Activated CD4-positive, alpha-beta memory T cell treated with anti-CD3 and anti-CD28 coated beads for 36 hours (primary cell): ENCODE measurements around the gene SLC39A2. TPM values are rescaled to one million over a fixed set of nuclear protein-coding genes. Genes with fewer than 3 reads are reported as not detected.
A peak's percentile ranks its signal among the peaks of the same experiment; 100 is the strongest.

Experiments
- CTCF ChIA-PET: fragments of 350-600 bp; sonication (Branson Sonifier 250); formaldehyde crosslinking; loops from one replicate; lab custom pipeline; 2021; ENCODE audit warnings: antibody characterized with exemption, inconsistent platforms; lab: Charles Lee
- POLR2A ChIA-PET: fragments of 350-600 bp; sonication (Branson Sonifier 250); formaldehyde crosslinking; loops from one replicate; lab custom pipeline; 2021; ENCODE audit warnings: antibody characterized with exemption; lab: Charles Lee
- DNase-seq: peaks from one replicate; pipeline ENCODE4 v3.0.0-alpha.2; 2020
- H3K27ac Mint-ChIP-seq: one replicate; pipeline ENCODE4 v1.8.0; 2021; ENCODE audit warnings: mixed read lengths
- H3K27me3 Mint-ChIP-seq: one replicate; pipeline ENCODE4 v1.8.0; 2021; ENCODE audit warnings: mixed read lengths
- H3K36me3 Mint-ChIP-seq: one replicate; pipeline ENCODE4 v1.8.0; 2021; ENCODE audit warnings: mixed read lengths
- H3K4me1 Mint-ChIP-seq: one replicate; pipeline ENCODE4 v1.8.0; 2021; ENCODE audit warnings: low read depth, mixed read lengths
- H3K4me3 Mint-ChIP-seq: one replicate; pipeline ENCODE4 v1.8.0; 2021; ENCODE audit warnings: mild to moderate bottlenecking, mixed read lengths
- H3K9me3 Mint-ChIP-seq: one replicate; pipeline ENCODE4 v1.8.0; 2021; ENCODE audit warnings: mixed read lengths
- intact Hi-C: fragments of 100-400 bp; cut with micrococcal nuclease; formaldehyde crosslinking; loops from one replicate; pipeline ENCODE4 v1.15.1; 2023
- total RNA-seq, 2 experiments: library from RNA; stranded (reverse); gene quantifications; one replicate each; pipeline ENCODE4 v1.2.3, GENCODE V29; 2021

The SLC39A2 gene
- total RNA-seq, 2 experiments from 2014 or later = 0.17 TPM; not detected in 1

DNA sequence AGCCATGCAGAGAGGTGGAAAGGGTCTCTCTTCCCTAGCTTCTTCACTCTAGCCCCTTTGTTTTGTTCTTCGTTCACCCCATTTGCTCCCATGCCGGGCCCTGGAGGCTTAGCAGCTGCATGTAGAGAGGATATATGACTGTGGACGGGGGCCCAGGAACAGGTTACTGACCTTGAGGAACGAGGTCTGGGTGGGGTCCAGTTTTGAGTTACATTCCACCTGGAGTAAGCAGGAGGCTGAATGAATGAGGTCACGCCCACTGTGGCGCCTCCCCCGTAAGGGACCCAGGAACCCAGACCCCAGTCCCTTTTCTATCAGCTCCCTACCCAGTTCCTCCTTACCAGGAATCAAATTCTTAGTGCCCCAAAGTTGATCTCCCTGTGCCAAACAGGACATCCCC lies 19.2 kb downstream of the SLC39A2 start:
- H3K9me3 Mint-ChIP-seq = no peaks in the 10 kb centered on the region
- CTCF ChIA-PET = interaction anchor here (1.0 to 12.7 kb wide), 5 partner anchors 21 to 87 kb away, joined by 3 to 334 read pairs (median 146); partner anchors contain the start of genes TMEM253 and ZNF219
- H3K27ac Mint-ChIP-seq = no peak overlapping the region
- DNase-seq = no peak
- H3K4me3 Mint-ChIP-seq = no peak overlapping the region
- H3K36me3 Mint-ChIP-seq = no peaks in the 10 kb centered on the region
- intact Hi-C loops = no loop called here
- H3K4me1 Mint-ChIP-seq = no peaks in the 10 kb centered on the region
- POLR2A ChIA-PET = no interaction called here
- H3K27me3 Mint-ChIP-seq = no peaks in the 10 kb centered on the region

- H3K9me3 Mint-ChIP-seq = no peaks in the 10 kb centered on the region
- DNase-seq = no peak
- CTCF ChIA-PET = interaction anchor here (0.7 to 12.7 kb wide), 8 partner anchors 21 to 87 kb away, joined by 3 to 334 read pairs (median 4); partner anchors contain the start of genes TMEM253 and ZNF219
- H3K4me1 Mint-ChIP-seq = peaks cover 3% of the 10 kb centered on the region
- intact Hi-C loops = no loop called here
- no peak overlapping the region for H3K27ac Mint-ChIP-seq
- H3K36me3 Mint-ChIP-seq = no peaks in the 10 kb centered on the region
- no peak overlapping the region for H3K4me3 Mint-ChIP-seq
- H3K27me3 Mint-ChIP-seq = no peaks in the 10 kb centered on the region
- POLR2A ChIA-PET = no interaction called here
Measured at GRCh38 chr14:21018781-21019180, 19.7 kb downstream of the SLC39A2 start.

GRCh38 chr14:21019366-21019765 lies 20.3 kb downstream of the SLC39A2 start:
- intact Hi-C loops = no loop called here
- Mint-ChIP-seq H3K9me3 (no peaks in the 10 kb centered on the region), H3K4me1 (peaks cover 9% of the 10 kb centered on the region), H3K4me3 (no peak overlapping the region), H3K36me3 (no peaks in the 10 kb centered on the region), H3K27ac (no peak overlapping the region), H3K27me3 (no peaks in the 10 kb centered on the region)
- CTCF ChIA-PET = interaction anchor here (0.7 to 12.7 kb wide), 7 partner anchors 21 to 86 kb away, joined by 3 to 334 read pairs (median 5); partner anchors contain the start of genes TMEM253 and ZNF219
- no peak for DNase-seq
- POLR2A ChIA-PET = no interaction called here

DNA sequence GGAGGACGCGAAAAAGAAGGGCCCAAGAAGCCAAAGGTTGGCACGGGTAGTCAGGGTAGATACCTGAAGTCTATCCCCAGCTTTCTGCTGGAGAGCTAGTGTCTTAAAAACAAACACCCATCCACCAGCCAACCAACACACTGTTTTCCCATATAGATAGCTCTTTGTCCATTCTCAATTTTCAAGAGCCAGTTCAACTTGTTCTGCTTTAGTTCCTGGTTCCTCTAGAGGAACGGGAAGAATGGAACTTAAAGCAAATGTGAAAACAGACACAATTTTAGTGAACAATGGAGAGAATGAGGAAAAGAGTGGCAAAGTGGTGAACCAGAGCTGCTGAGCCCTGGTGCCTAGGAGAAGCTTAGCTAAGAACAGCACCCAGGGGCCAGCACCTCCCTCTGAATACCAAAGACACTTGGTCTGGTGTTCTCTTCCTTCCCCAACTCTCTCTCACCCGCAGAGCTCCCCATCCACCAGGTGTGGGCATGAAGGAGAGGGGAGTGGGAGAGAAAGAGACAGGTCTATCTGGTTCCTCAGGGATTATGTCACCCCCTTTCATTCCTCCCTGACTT lies 22.0 kb downstream of the SLC39A2 start:
- ChIA-PET POLR2A (no interaction called here), CTCF (interaction anchor here (0.8 to 12.7 kb wide), 8 partner anchors 9 to 115 kb away, joined by 3 to 334 read pairs (median 4); partner anchors contain the start of genes TMEM253, TPPP2 and ZNF219)
- intact Hi-C loops = no loop called here
- no peak for DNase-seq
- H3K27me3 Mint-ChIP-seq = no peaks in the 10 kb centered on the region
- H3K9me3 Mint-ChIP-seq = no peaks in the 10 kb centered on the region
- H3K4me3 Mint-ChIP-seq = no peak overlapping the region
- H3K36me3 Mint-ChIP-seq = no peaks in the 10 kb centered on the region
- H3K27ac Mint-ChIP-seq = no peak overlapping the region
- peaks cover 9% of the 10 kb centered on the region for H3K4me1 Mint-ChIP-seq

- no peaks in the 10 kb centered on the region for H3K9me3 Mint-ChIP-seq
- no peak overlapping the region for H3K27ac Mint-ChIP-seq
- no peak overlapping the region for H3K4me3 Mint-ChIP-seq
- no peaks in the 10 kb centered on the region for H3K27me3 Mint-ChIP-seq
- ChIA-PET POLR2A (no interaction called here), CTCF (interaction anchor here (1.0 to 11.9 kb wide), 7 partner anchors 8 to 83 kb away, joined by 3 to 334 read pairs (median 5); partner anchors contain the start of genes RNASE7 and TMEM253)
- no peaks in the 10 kb centered on the region for H3K36me3 Mint-ChIP-seq
- no peak for DNase-seq
- intact Hi-C loops = no loop called here
- H3K4me1 Mint-ChIP-seq = peaks cover 9% of the 10 kb centered on the region
Measured at GRCh38 chr14:21022686-21023085, 23.6 kb downstream of the SLC39A2 start.

DNA sequence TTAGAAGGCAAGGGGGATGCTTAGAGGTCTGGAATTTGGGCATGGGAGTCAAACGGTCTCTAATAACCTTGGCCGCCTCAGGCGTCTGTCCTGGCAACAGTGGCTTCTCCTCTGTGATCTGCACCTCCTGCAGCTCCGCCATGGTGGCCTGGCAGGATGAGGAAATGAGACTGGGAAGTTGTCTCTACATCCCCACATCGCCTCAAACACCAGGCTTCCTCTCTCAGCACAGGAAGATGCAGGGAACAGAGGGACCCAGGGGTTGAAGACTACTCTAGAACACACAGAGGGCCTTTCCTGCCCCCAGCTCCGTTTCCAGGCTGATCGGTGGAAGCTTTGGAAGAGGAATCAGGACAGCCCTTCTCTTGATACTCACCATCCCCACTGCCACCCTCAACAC lies 24.1 kb downstream of the SLC39A2 start:
- intact Hi-C loops = no loop called here
- Mint-ChIP-seq H3K4me1 (peaks cover 9% of the 10 kb centered on the region), H3K27ac (no peak overlapping the region), H3K9me3 (no peaks in the 10 kb centered on the region), H3K27me3 (no peaks in the 10 kb centered on the region), H3K36me3 (no peaks in the 10 kb centered on the region), H3K4me3 (no peak overlapping the region)
- ChIA-PET POLR2A (interaction anchor here (0.6 kb wide), 1 partner anchor 43 kb away, joined by 3 read pairs; no protein-coding TSS in a partner anchor), CTCF (interaction anchor here (1.0 to 3.0 kb wide), 7 partner anchors 9 to 81 kb away, joined by 3 to 17 read pairs (median 5); partner anchors contain the start of gene RNASE7)
- no peak for DNase-seq

DNA sequence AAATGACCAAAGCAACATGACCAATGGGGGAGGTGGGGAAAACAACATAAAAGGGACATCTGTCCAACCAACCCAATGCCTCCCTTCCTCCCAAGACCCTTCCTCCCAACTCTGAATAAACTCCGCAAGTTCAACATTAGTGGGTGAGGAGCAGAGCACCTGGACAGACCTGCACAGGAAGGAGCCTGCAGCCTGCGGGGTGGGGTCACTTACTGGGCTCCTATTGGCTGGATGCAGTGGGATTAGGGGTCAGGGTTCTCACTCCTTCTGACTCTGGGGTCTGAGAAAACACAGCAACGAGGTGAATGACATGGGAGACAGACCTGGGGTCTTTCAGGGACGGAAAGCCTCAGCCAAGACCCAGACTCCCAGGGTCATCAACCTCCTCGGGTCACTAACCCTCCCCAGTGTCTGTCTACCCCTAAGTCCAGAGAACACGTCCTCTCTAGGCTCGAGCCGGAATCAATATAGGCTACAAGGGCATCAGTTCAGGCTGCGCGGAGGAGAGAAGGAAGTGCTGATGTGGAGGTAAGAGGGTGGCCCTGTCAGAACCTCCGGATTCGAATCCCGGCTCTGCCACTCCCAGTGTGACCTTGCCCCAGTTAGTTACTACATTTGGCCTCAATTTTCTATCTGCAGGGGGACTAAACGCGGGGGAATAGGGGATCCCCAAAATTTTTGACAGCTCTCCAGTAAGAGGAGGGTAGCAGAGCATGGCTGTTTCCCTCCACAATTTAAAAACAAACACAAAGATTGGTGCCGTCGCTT lies 24.9 kb downstream of the SLC39A2 start:
- Mint-ChIP-seq H3K9me3 (no peaks in the 10 kb centered on the region), H3K4me3 (peak overlapping the region; percentile 73), H3K4me1 (peaks cover 9% of the 10 kb centered on the region), H3K36me3 (no peaks in the 10 kb centered on the region), H3K27me3 (no peaks in the 10 kb centered on the region), H3K27ac (no peak overlapping the region)
- ChIA-PET CTCF (interaction anchor here (1.0 to 3.0 kb wide), 8 partner anchors 9 to 80 kb away, joined by 3 to 17 read pairs (median 4); partner anchors contain the start of gene RNASE7), POLR2A (interaction anchor here (0.6 to 1.7 kb wide), 2 partner anchors 42 to 80 kb away, joined by 3 to 5 read pairs; no protein-coding TSS in a partner anchor)
- DNase-seq = peak; percentile 35
- intact Hi-C loops = no loop called here

- Mint-ChIP-seq H3K27ac (no peak within 1 kb of the TSS), H3K27me3 (no peaks in the 10 kb centered on the region), H3K4me1 (peaks cover 9% of the 10 kb centered on the region), H3K9me3 (no peaks in the 10 kb centered on the region), H3K36me3 (no peaks in the 10 kb centered on the region), H3K4me3 (peak within 1 kb of the TSS; percentile 73)
- intact Hi-C loops = no loop called here
- POLR2A ChIA-PET = interaction anchor here (1.7 kb wide), 1 partner anchor 80 kb away, joined by 5 read pairs; no protein-coding TSS in a partner anchor
- CTCF ChIA-PET = interaction anchor here (1.0 to 3.0 kb wide), 4 partner anchors 10 to 79 kb away, joined by 3 to 17 read pairs (median 8); no protein-coding TSS in a partner anchor
- peak; percentile 76 for DNase-seq
Measured at GRCh38 chr14:21024585-21025370, 25.7 kb downstream of the SLC39A2 start, which contains the start of gene NDRG2. Gene NDRG2, minus strand, starts transcription at chr14:21025061. Its CDS starts 1,746 bp downstream, at chr14:21023315.

GRCh38 chr14:21025371-21026273 lies 26.5 kb downstream of the SLC39A2 start:
- Mint-ChIP-seq H3K4me3 (peak overlapping the region; percentile 64), H3K27ac (no peak overlapping the region), H3K9me3 (no peaks in the 10 kb centered on the region), H3K36me3 (no peaks in the 10 kb centered on the region), H3K27me3 (no peaks in the 10 kb centered on the region), H3K4me1 (peaks cover 9% of the 10 kb centered on the region)
- CTCF ChIA-PET = interaction anchor here (1.0 to 3.0 kb wide), 4 partner anchors 11 to 79 kb away, joined by 3 to 17 read pairs (median 13); no protein-coding TSS in a partner anchor
- intact Hi-C loops = no loop called here
- POLR2A ChIA-PET = interaction anchor here (1.7 kb wide), 1 partner anchor 79 kb away, joined by 5 read pairs; no protein-coding TSS in a partner anchor
- no peak for DNase-seq

- DNase-seq = no peak
- Mint-ChIP-seq H3K4me3 (no peak overlapping the region), H3K9me3 (no peaks in the 10 kb centered on the region), H3K27me3 (no peaks in the 10 kb centered on the region), H3K4me1 (peaks cover 9% of the 10 kb centered on the region), H3K27ac (no peak overlapping the region), H3K36me3 (no peaks in the 10 kb centered on the region)
- POLR2A ChIA-PET = no interaction called here
- CTCF ChIA-PET = interaction anchor here (1.7 kb wide), 1 partner anchor 12 kb away, joined by 14 read pairs; no protein-coding TSS in a partner anchor
- intact Hi-C loops = no loop called here
Measured at GRCh38 chr14:21026274-21026987, 27.3 kb downstream of the SLC39A2 start.
